Measurements from ENCODE around the gene PTGIR.

DNA sequence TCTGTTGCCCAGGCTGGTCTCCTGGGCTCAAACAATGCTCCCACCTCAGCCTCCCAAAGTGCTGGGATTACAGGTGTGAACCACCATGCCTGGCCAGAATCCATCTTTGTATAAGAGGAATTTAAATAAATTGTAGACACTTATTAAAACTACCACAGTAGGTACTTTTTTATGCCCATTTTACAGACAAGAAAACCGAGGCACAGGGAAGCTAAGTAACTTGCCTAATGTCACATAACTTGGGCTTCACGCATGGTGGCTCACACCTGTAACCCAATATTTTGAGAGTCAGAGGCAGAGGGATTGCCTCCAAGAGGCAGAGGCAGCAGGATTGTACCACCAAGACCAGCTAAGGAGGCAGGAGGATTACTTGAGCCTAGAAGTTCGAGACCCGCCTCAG lies 46.4 kb downstream of the PTGIR start:
- TF ChIP-seq CEBPB (IDR thresholded peaks at IDR 0.05; ENCODE audit: low read depth, low read length) (no peak), POLR2A (IDR thresholded peaks at IDR 0.05; ENCODE audit: low read depth, low read length) (no peak), SMC3 (IDR thresholded peaks at IDR 0.05; ENCODE audit: low read depth, low read length) (no peak)
